ENCODE measurements around the gene CRIM1.

The CRIM1 gene

DNA sequence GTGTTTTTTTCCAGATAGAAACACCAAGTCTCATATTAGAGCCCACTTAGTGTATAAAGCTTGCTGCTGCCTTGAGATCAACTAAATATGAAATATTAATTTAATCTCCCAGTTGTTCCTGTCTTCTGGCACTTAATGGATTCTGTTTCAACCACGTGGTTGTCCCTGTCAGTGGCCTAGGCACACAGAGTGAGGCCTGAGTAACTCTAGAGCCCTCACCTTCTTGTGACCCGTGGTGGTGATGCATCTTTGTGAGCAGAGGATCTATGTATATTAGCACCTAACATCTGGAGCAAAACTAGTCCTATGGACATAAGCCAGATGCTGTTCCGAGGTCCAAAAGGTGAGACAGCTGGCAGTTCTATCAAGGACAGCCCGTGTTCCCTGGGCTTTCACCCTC lies 167.6 kb downstream of the CRIM1 start:
- WGBS, result 93% methylated on average over 4 of the region's 4 CpGs
- Histone ChIP-seq H3K4me1 (ENCODE audit: insufficient read depth, low read length) (no peaks in the 10 kb centered on the region), H3K27ac (ENCODE audit: low read depth, low read length) (no peak overlapping the region), H3K36me3 (ENCODE audit: insufficient read depth, low read length) (peaks cover 92% of the 10 kb centered on the region), H3K9me3 (ENCODE audit: insufficient read depth, low read depth, low read length) (no peaks in the 10 kb centered on the region), H3K4me3 (ENCODE audit: low read length) (no peak overlapping the region), H3K9ac (ENCODE audit: low read depth, low read length) (no peak overlapping the region), H3K27me3 (ENCODE audit: insufficient read depth, low read length) (no peaks in the 10 kb centered on the region)

DNA sequence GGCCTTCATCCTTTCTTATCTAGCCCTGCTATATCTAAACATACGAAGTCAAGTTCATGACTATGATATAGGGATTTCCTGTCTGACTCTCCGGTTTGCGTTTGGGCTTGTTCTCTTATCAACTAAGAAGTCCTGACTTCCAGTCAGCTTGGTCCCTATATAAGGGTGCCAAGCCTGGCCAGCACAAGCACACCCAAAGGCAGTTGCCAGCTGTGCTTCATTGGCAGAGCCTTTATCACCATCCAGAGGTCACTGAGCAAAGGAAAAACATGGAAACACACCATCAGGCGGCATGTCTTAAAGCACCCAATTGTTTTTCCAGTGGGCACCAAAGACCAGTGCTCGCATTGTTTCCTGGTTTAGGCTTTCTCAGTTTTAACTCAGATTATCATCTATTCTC lies 169.7 kb downstream of the CRIM1 start:
- Histone ChIP-seq H3K27me3 (ENCODE audit: insufficient read depth, low read length) (no peaks in the 10 kb centered on the region), H3K4me1 (ENCODE audit: insufficient read depth, low read length) (peaks cover 4% of the 10 kb centered on the region), H3K9ac (ENCODE audit: low read depth, low read length) (no peak overlapping the region), H3K27ac (ENCODE audit: low read depth, low read length) (no peak overlapping the region), H3K36me3 (ENCODE audit: insufficient read depth, low read length) (peaks cover 82% of the 10 kb centered on the region), H3K4me3 (ENCODE audit: low read length) (no peak overlapping the region), H3K9me3 (ENCODE audit: insufficient read depth, low read depth, low read length) (no peaks in the 10 kb centered on the region)
- WGBS, result 90% methylated on average over 5 of the region's 5 CpGs

DNA sequence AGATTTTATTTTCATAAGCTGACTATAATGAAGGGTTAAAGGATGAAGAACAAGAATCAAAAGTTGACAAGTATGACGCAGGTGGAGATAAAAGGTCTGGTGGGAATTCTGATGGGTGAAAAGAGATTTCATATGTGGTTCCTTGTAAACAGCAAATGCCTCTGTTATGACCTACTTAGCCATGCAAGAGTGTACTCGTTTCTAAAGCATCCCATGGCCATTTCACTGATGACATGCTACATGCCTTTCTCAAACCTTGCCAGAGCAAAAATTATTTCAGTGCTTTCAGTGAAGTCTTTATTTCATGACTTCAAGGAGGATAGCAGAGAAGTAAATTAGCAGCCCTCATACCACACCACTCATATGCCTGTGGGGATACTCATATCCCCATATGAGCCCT lies 170.6 kb downstream of the CRIM1 start:
- no peaks in the 10 kb centered on the region for H3K27me3 ChIP-seq (ENCODE audit: insufficient read depth, low read length)
- H3K36me3 ChIP-seq (ENCODE audit: insufficient read depth, low read length), result peaks cover 77% of the 10 kb centered on the region
- H3K27ac ChIP-seq (ENCODE audit: low read depth, low read length), result no peak overlapping the region
- no peaks in the 10 kb centered on the region for H3K9me3 ChIP-seq (ENCODE audit: insufficient read depth, low read depth, low read length)
- no peak overlapping the region for H3K9ac ChIP-seq (ENCODE audit: low read depth, low read length)
- H3K4me3 ChIP-seq (ENCODE audit: low read length), result no peak overlapping the region
- peaks cover 8% of the 10 kb centered on the region for H3K4me1 ChIP-seq (ENCODE audit: insufficient read depth, low read length)
- 91% methylated on average over 2 of the region's 2 CpGs for WGBS

DNA sequence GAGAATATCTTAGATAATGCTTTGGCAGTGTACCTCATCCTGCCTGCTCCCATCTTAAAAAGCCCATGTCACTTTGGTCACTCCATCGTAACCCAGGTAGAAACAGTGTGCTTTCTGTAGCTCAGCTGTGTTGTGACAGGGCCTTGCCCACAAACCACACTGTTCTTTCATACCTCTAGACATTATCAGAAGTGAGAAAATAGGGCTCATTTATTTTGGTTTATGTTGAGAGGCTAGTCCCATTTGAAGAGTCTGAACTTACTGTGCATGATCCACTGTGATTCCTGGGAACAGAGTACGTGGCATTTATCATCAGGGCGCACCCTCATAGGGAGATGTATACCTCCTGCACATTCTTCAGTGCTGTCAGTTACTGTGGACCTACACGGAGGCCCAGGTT lies 172.7 kb downstream of the CRIM1 start:
- Histone ChIP-seq H3K4me3 (ENCODE audit: low read length) (no peak overlapping the region), H3K27me3 (ENCODE audit: insufficient read depth, low read length) (no peaks in the 10 kb centered on the region), H3K27ac (ENCODE audit: low read depth, low read length) (no peak overlapping the region), H3K9me3 (ENCODE audit: insufficient read depth, low read depth, low read length) (no peaks in the 10 kb centered on the region), H3K9ac (ENCODE audit: low read depth, low read length) (no peak overlapping the region), H3K36me3 (ENCODE audit: insufficient read depth, low read length) (peaks cover 70% of the 10 kb centered on the region), H3K4me1 (ENCODE audit: insufficient read depth, low read length) (peaks cover 8% of the 10 kb centered on the region)
- WGBS, result 94% methylated on average over 4 of the region's 4 CpGs

DNA sequence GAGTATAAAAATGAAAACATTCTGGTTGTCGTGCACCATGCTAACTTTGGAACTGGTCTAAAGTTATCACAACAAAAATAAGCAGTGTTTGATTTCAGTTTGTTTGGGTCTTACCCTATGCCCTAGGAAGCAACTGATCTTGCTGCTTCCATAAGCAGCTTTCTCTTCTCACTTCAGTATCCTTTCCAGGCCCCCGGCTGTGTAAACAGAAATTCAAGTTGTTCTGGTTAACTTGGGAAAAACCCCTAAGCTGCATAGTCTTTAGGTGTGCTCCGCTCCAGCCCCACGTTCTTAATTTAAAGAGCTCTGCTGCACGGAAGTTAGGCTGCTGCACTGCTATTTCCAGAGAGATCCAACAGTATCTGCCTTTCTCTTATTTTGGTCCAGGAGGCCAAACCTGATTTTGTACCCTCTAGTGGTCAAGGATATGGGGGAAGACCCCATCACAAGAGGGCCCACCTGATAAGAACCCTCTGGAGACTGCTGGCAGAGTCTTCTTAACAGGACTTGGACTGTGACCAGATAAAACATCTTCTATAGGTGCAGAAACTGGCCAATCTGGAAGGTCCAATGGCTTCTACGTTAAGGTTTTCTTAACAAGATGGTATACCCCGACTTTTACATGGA lies 173.3 kb downstream of the CRIM1 start:
- Histone ChIP-seq H3K4me3 (ENCODE audit: low read length) (no peak overlapping the region), H3K4me1 (ENCODE audit: insufficient read depth, low read length) (peaks cover 8% of the 10 kb centered on the region), H3K36me3 (ENCODE audit: insufficient read depth, low read length) (peaks cover 64% of the 10 kb centered on the region), H3K9ac (ENCODE audit: low read depth, low read length) (no peak overlapping the region), H3K9me3 (ENCODE audit: insufficient read depth, low read depth, low read length) (no peaks in the 10 kb centered on the region), H3K27me3 (ENCODE audit: insufficient read depth, low read length) (no peaks in the 10 kb centered on the region), H3K27ac (ENCODE audit: low read depth, low read length) (no peak overlapping the region)
- WGBS, result 89% methylated on average over 7 of the region's 7 CpGs

- Histone ChIP-seq H3K9ac (ENCODE audit: low read depth, low read length) (no peak overlapping the region), H3K27me3 (ENCODE audit: insufficient read depth, low read length) (no peaks in the 10 kb centered on the region), H3K4me1 (ENCODE audit: insufficient read depth, low read length) (peaks cover 8% of the 10 kb centered on the region), H3K36me3 (ENCODE audit: insufficient read depth, low read length) (peaks cover 53% of the 10 kb centered on the region), H3K4me3 (ENCODE audit: low read length) (no peak overlapping the region), H3K27ac (ENCODE audit: low read depth, low read length) (no peak overlapping the region), H3K9me3 (ENCODE audit: insufficient read depth, low read depth, low read length) (no peaks in the 10 kb centered on the region)
- 92% methylated on average over 9 of the region's 9 CpGs for WGBS
These were observed 174.8 kb downstream of the CRIM1 start for GRCh38 chr2:36530178-36530982.

- Histone ChIP-seq H3K9me3 (ENCODE audit: insufficient read depth, low read depth, low read length) (no peaks in the 10 kb centered on the region), H3K4me1 (ENCODE audit: insufficient read depth, low read length) (peaks cover 8% of the 10 kb centered on the region), H3K4me3 (ENCODE audit: low read length) (no peak overlapping the region), H3K9ac (ENCODE audit: low read depth, low read length) (no peak overlapping the region), H3K36me3 (ENCODE audit: insufficient read depth, low read length) (peaks cover 52% of the 10 kb centered on the region), H3K27me3 (ENCODE audit: insufficient read depth, low read length) (no peaks in the 10 kb centered on the region), H3K27ac (ENCODE audit: low read depth, low read length) (no peak overlapping the region)
- WGBS, result 94% methylated on average over 3 of the region's 3 CpGs
These were observed 175.4 kb downstream of the CRIM1 start for GRCh38 chr2:36530983-36531354.

- Histone ChIP-seq H3K4me1 (ENCODE audit: insufficient read depth, low read length) (peaks cover 8% of the 10 kb centered on the region), H3K27me3 (ENCODE audit: insufficient read depth, low read length) (no peaks in the 10 kb centered on the region), H3K36me3 (ENCODE audit: insufficient read depth, low read length) (peaks cover 60% of the 10 kb centered on the region), H3K27ac (ENCODE audit: low read depth, low read length) (no peak overlapping the region), H3K9me3 (ENCODE audit: insufficient read depth, low read depth, low read length) (no peaks in the 10 kb centered on the region), H3K9ac (ENCODE audit: low read depth, low read length) (no peak overlapping the region), H3K4me3 (ENCODE audit: low read length) (no peak overlapping the region)
These were observed 178.8 kb downstream of the CRIM1 start for GRCh38 chr2:36534275-36534799.

- H3K4me3 ChIP-seq (ENCODE audit: low read length), result no peak overlapping the region
- 93% methylated on average over 2 of the region's 2 CpGs for WGBS
- no peak overlapping the region for H3K9ac ChIP-seq (ENCODE audit: low read depth, low read length)
- H3K9me3 ChIP-seq (ENCODE audit: insufficient read depth, low read depth, low read length), result no peaks in the 10 kb centered on the region
- no peaks in the 10 kb centered on the region for H3K27me3 ChIP-seq (ENCODE audit: insufficient read depth, low read length)
- peaks cover 6% of the 10 kb centered on the region; the same call in 1 of the 2 replicates for H3K4me1 ChIP-seq (ENCODE audit: insufficient read depth, low read length)
- H3K36me3 ChIP-seq (ENCODE audit: insufficient read depth, low read length), result peaks cover 63% of the 10 kb centered on the region
- H3K27ac ChIP-seq (ENCODE audit: low read depth, low read length), result no peak overlapping the region
These were observed 179.5 kb downstream of the CRIM1 start for GRCh38 chr2:36535099-36535498.

- no peaks in the 10 kb centered on the region for H3K9me3 ChIP-seq (ENCODE audit: insufficient read depth, low read depth, low read length)
- no peak overlapping the region for H3K9ac ChIP-seq (ENCODE audit: low read depth, low read length)
- no peaks in the 10 kb centered on the region for H3K4me1 ChIP-seq (ENCODE audit: insufficient read depth, low read length)
- H3K27ac ChIP-seq (ENCODE audit: low read depth, low read length), result no peak overlapping the region
- H3K4me3 ChIP-seq (ENCODE audit: low read length), result no peak overlapping the region
- WGBS, result 96% methylated on average over 3 of the region's 3 CpGs
- H3K36me3 ChIP-seq (ENCODE audit: insufficient read depth, low read length), result peaks cover 69% of the 10 kb centered on the region
- no peaks in the 10 kb centered on the region for H3K27me3 ChIP-seq (ENCODE audit: insufficient read depth, low read length)
These were observed 181.2 kb downstream of the CRIM1 start for GRCh38 chr2:36536776-36537175.

DNA sequence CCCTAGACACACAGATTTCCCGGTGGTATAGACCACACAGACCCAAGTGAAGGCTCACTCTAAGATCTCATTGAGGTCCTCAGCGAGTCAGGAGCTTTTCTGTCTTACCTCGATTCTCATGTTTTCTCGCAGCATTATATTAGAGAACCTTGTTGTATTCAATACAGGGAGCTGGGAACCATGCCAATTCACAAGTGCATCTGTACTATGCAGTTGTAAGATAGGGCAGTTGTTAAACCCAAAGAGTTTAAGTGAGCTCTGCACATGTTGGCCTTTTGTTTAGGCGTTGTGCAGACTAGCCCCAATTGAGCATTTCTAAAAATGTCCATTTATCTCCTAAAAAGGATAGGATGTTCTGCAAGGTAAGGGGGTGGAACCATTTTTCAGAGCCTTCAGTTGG lies 182.8 kb downstream of the CRIM1 start:
- Histone ChIP-seq H3K36me3 (ENCODE audit: insufficient read depth, low read length) (peaks cover 78% of the 10 kb centered on the region), H3K9ac (ENCODE audit: low read depth, low read length) (no peak overlapping the region), H3K27ac (ENCODE audit: low read depth, low read length) (no peak overlapping the region), H3K4me1 (ENCODE audit: insufficient read depth, low read length) (no peaks in the 10 kb centered on the region), H3K4me3 (ENCODE audit: low read length) (no peak overlapping the region), H3K9me3 (ENCODE audit: insufficient read depth, low read depth, low read length) (no peaks in the 10 kb centered on the region), H3K27me3 (ENCODE audit: insufficient read depth, low read length) (no peaks in the 10 kb centered on the region)
- WGBS, result 97% methylated on average over 5 of the region's 5 CpGs

All from HUES64 (cell line).